HG03039 (cell line): ENCODE results near the gene C1orf159.

Experiments
- ATAC-seq: cut with Tn5 transposase; IDR thresholded peaks from one replicate; pipeline ENCODE4 v1.9.1; 2021; ENCODE audit warnings: mild to moderate bottlenecking, moderate library complexity; ENCODE audit not compliant: unreplicated experiment

Gene C1orf159

DNA sequence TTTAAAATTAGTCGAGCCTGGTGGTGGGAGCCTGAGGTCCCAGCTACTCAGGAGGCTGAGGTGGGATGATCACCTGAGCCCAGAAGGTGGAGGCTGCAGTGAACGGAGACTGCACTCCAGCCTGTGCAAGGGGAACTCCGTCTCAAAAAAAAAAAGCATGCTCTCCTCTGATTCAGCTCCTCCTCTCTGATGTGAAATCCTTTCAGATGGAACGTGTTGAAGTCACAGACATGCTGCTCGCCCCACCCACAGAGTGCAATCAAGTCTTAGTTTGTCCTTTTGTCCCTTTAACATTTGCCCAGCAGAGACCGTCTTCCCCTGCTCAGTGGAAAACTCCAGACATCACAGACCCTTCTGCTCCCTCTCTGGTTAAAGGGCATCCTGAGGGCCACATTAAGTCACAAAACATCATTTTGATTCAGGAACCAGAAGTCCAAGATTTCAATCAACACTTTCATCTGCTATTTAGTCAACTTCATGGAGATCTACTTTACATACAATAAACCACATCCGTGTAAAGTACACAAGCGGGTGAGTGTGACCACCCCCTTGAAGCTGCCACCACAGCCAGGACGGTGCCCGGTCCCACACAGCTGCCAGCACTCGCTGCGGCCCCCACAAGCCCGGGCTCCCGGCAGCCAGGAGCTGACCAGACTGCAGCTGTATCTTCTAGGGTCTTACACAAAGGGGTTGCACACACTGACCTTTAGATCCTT, 22.8 kb downstream of the C1orf159 start:
- ATAC-seq, result no peak

DNA sequence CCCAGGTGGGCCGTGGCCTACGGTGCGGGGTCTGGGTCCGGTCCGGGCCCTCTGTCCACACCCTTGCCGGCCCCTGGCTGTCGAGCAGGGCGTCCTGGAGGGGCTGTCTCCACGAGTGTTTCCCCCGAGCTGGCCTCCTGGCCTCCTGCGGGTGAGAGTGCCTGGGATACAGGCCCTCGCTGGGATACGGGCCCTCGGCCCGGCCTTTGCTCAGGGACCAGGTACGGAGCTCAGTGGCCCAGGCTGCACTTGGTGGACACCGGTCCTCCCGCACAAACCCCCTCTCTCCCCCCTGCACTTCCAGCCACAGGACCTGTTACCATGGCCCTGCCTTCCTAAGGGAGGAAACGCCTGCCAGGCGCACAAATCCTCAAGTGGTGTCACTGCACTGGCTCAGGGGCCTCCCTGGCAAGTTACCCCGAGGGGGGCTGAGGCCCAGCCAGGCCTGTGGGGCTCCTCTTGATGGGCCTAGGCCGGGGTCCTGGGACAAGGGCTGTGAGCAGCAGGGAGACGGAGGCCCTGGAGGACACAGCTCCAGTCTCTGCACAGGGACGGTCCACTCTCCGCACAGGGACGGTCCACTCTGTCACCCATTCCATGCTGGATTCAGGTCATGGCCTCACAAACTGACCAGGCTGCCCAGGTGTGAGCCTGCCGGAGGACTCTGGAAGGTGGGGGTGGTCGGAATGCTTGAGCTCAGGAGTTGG, 23.6 kb downstream of the C1orf159 start:
- no peak for ATAC-seq

DNA sequence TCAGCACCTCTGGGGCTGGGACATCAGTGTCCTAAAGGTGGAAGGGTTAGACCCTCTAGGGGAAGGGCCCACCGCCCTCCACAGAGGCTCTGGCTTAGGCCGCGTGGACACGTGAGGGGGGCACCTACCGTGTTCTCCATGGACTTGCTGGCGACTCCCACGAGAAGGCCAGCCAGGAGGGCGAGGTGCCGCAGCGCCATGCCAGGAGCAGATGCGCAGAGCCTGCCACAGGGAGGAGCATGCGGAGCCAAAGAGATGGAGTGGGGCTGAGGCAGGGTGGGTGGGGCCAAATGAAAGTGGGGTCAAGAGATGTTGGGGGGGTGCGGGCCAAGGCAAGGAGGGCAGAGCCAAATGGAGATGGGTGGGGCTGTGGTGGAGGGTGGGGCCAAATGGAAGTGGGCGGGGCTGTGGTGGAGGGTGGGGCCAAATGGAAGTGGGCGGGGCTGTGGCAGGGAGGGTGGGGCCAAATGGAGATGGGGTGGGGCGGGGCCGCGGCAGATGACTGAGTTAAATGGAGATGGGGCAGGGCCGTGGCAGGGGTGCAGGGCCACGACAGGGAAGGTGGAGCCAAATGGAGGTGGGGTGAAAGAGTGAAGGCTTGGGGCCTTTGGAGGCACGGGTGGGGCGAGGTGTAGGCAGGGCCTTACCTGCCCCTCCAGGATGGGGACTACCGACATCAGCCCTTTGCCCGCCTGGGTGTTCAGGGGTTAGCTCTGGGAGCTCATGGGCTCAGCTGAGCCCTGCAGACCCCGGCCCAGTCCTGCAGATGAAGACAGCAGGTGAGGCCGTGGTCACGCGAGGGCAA, 24.3 kb downstream of the C1orf159 start:
- ATAC-seq, result no peak

DNA sequence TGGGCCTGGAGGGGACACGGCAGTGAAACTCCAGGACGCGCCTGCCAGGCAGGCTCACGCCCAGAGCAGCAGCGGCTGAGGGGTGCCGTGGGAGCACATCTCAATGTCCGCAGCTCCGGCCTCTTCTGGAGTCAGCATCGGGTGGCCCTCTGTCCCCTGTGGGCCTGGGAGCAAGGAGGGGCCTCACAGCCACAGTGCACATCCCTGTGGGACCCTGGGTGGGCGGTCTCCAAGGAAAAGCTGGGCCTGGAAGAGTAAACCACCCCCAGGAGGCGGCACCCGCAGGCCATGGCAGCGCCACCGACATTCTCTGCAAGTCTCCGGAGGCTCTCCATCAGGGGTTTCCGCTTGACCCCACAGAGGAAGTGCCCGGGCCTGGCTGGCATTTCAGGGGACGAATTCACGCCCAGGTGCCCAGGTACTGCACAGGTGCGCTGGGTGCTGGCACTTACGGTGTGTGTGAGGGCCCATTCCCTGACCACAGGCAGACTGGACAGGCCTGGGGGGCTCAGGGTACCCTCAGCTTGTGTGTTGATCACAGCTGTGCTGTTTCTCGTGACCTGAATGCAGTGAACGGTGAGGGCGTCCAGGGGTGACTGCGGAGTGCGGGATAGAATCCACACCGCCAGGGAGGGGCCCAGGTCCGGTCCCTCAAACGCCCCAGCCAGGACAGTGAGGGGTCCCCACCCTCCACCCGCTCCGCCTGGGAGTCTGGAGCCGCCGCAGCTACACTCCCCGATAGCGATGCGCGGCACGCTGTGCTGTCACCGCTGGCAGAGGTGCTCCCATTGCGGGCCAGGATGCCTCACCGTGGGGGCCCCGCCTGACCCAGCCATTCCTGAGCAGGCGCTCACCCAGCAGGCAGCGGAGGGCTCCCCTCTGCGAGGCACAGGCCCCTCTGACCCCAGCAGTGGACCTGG, 25.2 kb downstream of the C1orf159 start:
- ATAC-seq, result no peak

DNA sequence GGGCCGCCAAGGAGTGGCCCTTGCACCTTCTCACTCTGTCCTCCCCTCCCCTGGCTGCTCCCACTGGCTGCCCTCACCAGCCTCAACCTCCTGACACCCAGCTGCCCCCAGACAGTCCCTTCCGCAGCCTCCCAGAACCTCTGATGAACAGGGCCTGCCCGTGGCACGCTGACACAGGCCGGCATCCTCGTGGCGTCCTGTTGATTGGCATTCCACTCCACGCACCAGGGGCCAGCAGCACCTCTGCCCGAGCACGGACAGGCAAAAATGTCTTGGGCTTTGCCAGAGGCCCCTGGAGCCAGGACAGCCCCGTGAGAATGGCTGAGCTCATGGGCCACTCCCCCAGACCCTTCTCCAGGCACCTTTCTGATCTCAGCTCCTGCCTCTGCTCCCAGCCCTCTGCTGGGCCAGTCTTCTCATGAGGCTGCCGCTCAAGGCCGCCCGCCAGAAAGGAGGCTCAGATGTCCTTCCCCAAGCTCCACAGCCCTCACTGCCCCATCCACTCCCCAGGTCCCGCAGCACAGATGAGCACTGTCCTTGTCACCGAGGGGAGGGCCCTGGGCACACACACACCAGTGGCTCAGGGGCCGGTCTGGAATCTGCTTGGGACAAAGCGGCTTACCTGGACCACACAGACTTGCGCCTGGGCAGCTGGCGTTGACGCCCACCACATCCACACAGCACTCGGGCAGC, 26.0 kb downstream of the C1orf159 start:
- ATAC-seq, result no peak

DNA sequence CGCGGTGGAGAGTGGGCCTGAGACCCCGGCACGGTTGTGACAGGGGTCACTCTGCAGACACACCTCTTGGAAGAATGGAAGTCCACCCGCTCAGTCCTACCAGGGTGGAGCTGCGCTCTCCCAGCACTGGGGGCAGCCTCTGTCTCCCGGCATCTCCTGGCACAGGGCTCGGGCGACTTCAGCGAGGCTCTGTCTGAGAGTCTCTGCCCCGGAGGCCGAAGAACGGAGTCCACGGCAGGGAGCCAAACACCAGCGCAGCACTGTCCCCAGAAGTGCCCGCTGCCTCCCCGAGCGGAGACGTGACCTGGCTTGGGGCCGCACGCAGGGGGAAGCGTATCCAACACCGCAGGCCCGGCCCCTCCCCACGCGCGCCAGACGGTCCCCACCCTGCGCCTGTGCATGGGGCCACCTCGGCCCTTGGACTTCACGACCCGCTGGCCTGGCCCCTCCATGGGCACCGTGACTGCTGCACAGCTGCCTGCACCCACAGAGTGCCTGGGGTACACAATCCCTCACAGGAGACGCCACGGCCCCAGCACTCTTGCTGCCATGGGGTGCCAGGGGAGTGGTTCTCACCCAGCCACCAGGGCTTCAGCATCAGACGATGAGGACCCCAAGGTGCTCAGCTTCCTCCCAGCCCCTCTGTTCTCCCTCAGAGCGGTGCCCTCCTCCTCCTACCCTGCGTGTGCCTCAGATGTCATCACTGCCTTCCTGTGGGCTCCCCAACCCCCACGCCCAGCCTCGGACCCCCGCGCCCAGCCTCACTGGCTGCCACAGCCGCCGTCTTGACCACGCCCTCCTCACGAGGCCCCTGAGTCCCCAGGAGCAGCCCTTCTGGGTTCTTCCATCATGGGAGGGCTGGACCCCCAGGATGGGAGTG, 26.8 kb downstream of the C1orf159 start:
- no peak for ATAC-seq

DNA sequence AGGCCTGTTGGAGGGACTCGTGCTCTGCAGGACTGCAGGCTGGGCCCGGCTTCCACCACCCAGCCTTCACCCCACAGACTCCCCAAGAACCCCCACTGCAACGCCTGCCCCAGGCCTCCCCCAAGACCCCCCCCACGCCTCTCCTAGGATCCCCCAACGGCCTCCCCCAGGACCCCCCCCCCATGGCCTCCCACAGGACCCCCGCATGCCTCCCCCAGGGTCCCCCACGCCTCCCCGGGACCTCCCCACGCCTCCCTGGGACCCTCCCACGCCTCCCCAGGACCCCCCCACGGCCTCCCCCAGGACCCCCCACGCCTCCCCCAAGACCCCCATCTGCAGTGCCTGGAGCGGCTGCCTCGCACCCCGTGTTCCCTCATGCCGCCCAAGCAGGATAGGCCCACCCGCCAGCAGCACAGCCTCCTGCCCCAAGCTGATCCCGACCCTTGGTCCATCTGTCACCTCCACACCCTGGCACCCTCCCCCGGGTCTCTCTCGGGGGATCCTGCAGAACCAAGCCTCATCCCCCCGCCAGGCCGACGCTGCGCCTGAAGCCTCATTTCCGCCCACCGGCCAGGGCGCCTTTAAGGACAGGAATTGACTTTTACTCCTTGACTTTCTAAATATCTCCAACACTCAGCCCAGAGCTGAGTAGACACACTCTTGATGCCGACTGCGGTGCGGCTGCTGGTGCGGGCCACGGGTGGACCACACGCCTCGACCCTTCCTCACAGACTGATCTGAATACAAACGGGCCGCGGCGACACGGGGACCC, 27.7 kb downstream of the C1orf159 start:
- ATAC-seq, result no peak

DNA sequence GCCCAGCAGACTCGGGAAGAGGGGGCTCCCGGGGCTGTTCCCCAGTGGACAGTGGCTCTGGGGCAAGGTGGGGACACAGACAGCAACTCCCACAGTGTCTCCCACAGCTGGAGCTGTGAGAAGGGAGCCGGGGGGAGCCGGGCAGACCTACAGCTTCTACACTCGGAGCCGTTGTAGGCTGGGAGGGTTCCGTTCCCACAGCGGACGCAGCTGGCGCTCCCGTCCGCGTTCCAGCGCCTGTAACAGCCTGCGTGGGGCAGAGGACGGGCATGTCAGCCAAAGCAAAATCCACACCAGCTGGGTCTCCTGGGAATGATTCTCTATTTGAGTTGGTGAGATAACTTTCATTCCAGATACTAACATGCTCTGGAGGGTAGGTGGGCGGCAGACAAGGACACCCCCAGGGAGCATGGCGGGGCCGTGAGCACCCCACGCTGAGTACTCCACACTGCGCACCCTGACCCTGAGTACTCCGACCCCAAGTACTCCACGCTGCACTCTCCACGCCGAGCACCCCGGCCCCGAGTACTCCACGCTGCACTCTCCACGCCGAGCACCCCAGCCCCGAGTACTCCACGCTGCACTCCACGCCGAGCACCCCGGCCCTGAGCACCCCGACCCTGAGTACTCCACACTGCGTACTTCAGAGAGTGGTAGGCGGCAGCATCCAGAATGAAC, 28.4 kb downstream of the C1orf159 start:
- ATAC-seq, result no peak

DNA sequence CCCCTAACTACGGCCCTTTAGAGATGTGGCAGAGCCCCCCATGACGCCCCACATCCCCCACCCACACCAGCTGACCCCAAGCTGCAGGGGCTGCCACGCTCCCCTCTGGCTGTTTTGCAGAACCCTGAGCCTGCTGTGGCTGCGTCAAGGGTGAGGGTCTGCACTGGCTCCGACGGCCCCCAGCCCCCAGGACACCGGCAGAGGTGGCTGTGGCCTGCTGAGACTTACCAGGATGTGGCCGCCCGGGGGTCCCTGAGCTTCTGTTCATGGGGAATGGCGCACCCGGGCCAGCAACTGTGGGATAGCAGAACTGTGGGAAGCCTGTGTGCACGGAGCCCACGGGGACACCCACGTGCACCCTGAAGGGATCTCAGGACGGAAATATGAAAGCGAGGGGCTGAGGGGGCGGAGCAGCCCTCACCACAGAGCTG, 29.0 kb downstream of the C1orf159 start:
- no peak for ATAC-seq

DNA sequence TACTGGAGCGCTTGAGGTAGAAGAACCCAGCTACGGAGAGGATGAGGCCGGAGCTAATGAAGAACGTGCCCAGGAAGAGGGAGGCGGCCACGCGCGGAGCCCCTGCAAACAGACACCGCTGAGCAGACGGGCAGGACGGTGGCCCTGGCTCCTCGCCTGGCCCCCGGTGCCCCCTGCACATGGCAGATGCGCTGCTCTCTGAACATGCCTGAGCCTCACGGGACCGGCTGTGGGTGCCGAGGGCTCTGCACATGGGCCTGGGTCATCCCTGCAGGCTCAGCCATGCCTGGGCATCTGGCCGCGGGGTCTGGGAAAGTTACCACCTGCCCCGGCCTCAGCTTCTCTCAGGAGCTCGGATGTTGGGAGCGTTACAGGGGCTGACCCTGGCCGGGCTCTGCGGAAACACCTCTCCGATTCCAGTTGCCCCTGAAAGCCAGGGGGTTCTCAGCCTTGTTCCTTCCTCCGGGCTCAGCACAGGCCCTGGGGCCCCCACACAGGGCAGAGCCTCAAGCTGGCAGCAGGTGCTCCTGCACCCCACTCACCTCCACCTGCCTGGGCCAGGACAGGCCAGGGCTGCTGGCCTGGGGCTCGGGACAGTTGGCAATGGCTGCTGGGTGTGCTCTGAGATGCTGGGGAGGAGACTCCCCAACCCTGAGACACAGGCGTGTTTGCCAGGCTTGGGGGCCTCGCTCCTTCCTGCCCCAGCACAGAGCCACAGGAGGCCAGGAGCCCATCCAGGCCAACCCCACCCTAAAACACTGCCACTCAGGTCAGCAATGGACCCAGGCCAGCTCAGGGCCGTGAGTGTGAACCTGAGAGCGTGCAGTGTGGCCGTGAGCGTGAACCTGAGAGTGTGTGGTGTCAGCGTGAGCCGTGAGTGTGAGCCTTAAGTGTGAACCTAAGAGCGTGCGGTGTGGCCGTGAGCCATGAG, 29.7 kb downstream of the C1orf159 start:
- no peak for ATAC-seq

DNA sequence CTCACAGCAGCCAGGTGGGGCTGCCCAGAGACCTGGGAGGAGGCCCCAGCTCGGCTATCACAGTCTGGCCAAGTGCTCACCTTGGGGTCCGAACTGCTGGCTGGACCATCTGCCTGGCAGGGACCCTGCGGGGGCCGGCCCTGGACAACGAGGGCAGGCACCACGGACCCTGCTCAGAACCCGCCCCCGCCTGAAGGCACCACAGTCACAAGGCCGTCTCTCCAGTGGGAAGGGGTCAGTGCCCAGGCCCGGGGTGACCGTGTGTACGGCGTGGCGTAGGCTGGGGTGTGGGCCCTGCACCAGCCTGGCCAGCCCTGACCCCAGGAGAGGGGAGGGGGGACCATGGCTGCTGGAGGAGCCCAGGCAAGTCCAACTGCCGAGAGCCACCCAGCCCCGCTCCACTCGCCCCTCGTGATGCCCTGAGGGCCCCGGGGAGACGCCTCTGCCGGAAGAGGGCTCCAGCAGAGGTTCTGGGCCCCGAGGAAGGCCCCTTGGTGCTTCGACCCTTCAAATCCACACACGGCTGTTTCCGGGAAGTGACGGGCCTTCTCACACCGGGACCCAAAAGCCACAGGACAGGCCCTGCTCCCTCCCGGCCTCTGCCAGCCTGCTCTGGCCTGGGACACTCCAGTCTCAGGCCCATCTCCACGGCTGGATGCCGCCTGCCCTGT, 30.6 kb downstream of the C1orf159 start:
- ATAC-seq, result no peak

DNA sequence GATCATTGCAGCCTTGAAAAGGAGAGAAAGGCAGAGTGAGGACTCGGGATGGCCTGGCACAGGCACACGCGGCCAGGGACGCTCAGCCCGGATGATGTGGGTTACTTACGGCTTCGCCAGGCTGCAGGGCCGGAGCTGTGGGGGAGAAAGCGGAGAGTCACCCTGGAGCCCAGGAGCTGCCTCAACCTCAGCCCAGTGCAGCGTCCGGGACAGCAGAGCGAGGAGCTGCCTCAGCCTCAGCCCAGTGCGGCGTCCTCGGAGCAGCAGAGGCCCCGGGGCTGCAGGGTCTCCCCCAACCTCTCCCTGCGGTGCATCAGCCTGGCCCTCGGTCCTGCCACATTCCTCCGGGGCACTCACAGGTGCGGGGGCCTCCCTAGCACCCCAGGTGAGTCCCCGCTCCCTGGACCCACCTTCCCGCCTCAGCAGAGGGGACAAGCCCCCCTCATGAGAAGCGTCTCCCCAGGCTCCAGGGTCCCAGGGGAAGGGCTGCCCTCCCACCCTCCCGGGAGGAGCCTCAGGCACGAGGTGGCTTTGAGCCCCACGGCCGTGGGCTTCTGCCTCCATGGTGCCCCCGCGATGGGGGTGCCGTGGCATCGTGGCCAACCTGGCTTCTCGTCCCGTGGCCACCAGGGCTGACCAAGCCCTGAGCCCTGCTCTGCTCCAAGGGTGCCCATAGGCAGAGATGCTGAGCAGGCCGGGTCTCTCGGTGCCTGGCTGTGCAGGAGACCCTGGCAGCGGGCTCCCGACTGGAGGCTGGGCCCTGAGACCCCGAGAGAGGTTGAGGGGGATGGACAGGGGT, 31.3 kb downstream of the C1orf159 start:
- ATAC-seq, result no peak

DNA sequence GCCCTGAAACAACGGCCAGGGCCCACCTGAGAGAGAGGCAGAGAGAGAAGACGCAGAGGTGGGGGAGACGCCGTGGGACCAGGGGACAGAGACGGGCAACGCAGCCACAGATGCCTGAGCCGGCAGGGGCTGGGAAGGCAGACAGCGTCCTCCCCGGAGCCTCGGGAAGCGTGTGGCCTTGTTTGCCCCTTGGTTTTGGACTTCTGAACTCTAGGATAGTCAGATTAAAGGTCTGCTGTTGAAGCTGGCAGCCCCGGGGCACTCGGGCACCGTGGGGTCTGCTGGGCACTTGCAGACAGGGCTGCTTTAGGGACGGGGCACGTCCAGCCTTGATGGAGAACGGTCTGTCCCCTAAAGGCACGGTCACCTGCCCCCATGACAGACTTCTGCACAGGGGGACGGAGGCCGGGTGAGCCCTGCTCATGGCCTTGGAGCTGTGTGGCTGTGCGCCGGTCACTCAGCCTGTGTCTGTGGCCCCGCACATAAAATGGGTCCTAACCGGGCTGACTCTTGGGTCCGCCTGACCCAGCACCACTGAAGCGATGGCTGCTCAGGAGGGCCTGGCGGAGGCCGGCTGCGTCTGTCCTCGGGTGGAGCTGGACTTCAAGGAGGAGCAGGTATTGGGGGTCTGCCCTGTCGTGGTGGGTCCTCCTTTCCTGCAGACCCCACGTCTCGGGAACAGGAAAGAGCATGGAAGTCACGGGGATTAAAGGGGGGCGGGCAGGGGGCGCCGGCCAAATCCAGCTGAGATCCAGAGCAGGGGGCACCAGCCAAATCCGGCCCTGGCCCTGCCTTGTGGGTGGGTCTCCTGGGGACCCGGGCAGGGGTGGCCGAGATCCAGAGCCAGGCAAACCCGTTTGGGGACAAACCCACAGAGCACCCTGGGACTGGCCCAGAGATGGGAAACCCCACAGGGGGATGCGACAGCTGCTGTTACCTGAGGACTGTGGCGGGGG, 32.2 kb downstream of the C1orf159 start:
- ATAC-seq, result no peak

DNA sequence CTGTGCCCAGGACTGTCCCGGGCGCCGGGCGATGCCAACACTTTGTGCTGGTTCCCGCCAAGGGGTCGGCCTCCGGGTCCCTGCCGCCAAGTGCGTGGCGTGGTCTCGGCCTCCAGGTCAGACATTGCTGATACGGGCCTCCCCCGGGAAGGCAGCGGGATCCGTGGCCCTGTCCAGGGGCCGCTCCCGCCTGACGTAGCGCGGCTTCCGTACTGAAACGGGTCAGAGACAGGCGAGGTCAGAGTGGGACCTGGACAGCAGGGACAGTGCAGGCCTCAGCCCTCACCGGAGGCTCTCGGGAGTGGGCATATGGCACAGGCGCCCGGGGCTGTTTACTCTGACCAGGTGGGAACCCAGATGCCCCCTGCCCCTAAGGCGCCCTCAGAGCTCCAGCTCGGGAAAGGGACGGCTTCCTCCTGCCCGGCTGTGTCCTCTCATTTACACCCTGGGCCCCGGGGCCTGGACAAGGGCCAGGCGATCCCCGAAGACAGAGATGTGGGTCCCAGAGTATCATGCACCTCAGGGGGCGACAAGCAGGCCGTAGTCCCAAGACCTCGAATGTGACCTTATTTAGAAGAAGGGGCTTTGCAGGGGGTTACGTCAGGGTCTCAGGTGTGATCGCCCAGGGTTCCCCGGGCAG, 33.0 kb downstream of the C1orf159 start:
- ATAC-seq, result no peak
